Endometrium (tissue), 2 donors: Measurements from ENCODE around the gene GALNT5.

Experiments used
- FAIRE-seq: peaks from 2 replicates; lab custom pipeline; 2012; peaks lifted over from hg19 to GRCh38; lab: Jason Lieb, UNC
- donor health status: control.
- donor health status: control.

GALNT5 gene

GRCh38 chr2:157287160-157287559 lies 29.7 kb downstream of the GALNT5 start:
- no peak for FAIRE-seq

GRCh38 chr2:157290525-157290924 lies 33.0 kb downstream of the GALNT5 start:
- FAIRE-seq, result no peak

- no peak for FAIRE-seq
Measured at GRCh38 chr2:157291018-157291417, 33.5 kb downstream of the GALNT5 start.

- no peak for FAIRE-seq
Measured at GRCh38 chr2:157292853-157293252, 35.3 kb downstream of the GALNT5 start.

- FAIRE-seq, result no peak
Measured at GRCh38 chr2:157296490-157296889, 39.0 kb downstream of the GALNT5 start.

- FAIRE-seq, result no peak
Measured at GRCh38 chr2:157296958-157297357, 39.5 kb downstream of the GALNT5 start.

GRCh38 chr2:157301307-157301706 lies 43.8 kb downstream of the GALNT5 start:
- no peak for FAIRE-seq

- peak; percentile 91 for FAIRE-seq
Measured at GRCh38 chr2:157302492-157303099, 45.1 kb downstream of the GALNT5 start.

GRCh38 chr2:157303612-157304011 lies 46.1 kb downstream of the GALNT5 start:
- no peak for FAIRE-seq

GRCh38 chr2:157304811-157305722 lies 47.6 kb downstream of the GALNT5 start:
- FAIRE-seq, result no peak

- FAIRE-seq, result no peak
Measured at GRCh38 chr2:157305723-157306110, 48.2 kb downstream of the GALNT5 start.

- FAIRE-seq, result no peak
Measured at GRCh38 chr2:157307021-157307420, 49.5 kb downstream of the GALNT5 start.

- FAIRE-seq, result no peak
Measured at GRCh38 chr2:157309878-157310277, 52.4 kb downstream of the GALNT5 start.

- no peak for FAIRE-seq
Measured at GRCh38 chr2:157311706-157312105, 54.2 kb downstream of the GALNT5 start.

- no peak for FAIRE-seq
Measured at GRCh38 chr2:157312866-157313486, 55.5 kb downstream of the GALNT5 start.

- FAIRE-seq, result no peak
Measured at GRCh38 chr2:157315901-157316300, 58.4 kb downstream of the GALNT5 start.

- no peak for FAIRE-seq
Measured at GRCh38 chr2:157318884-157319283, 61.4 kb downstream of the GALNT5 start.

GRCh38 chr2:157319795-157320194 lies 62.3 kb downstream of the GALNT5 start:
- no peak for FAIRE-seq

GRCh38 chr2:157320409-157320808 lies 62.9 kb downstream of the GALNT5 start:
- no peak for FAIRE-seq

- no peak for FAIRE-seq
Measured at GRCh38 chr2:157321466-157321865, 64.0 kb downstream of the GALNT5 start.

GRCh38 chr2:157322432-157322831 lies 64.9 kb downstream of the GALNT5 start:
- FAIRE-seq, result no peak

- FAIRE-seq, result no peak
Measured at GRCh38 chr2:157324331-157324843, 66.9 kb downstream of the GALNT5 start.

- no peak for FAIRE-seq
Measured at GRCh38 chr2:157325786-157326185, 68.3 kb downstream of the GALNT5 start, which contains the start of gene ERMN. Gene ERMN, minus strand, starts transcription at chr2:157325824. Its CDS starts 182 bp downstream, at chr2:157325642.
